ENCODE measurements around the gene CTLA4.

CTLA4 gene

DNA sequence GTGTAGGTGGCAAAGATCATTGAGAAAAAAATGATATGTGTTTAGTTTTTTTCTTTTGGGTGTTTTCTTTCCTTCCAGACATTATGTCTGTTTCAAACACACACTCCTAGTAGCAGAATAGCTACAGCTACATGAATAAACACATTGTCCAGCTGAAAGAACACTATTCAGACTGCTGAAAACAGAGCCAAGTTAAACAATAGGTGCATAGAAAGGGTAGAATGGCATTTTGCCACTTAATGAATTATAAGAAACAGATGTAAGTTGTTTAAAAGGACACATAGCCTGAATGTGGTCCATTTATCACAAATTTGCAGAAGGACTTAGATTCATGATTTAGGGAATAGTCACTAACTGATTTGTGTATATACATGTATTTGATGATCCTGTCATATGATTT lies 20.1 kb downstream of the CTLA4 start:
- Histone ChIP-seq H3K4me1 (no peaks in the 10 kb centered on the region), H3K4me3 (ENCODE audit: low read depth, low read length) (no peak overlapping the region), H3K27me3 (no peaks in the 10 kb centered on the region), H3K9me3 (no peaks in the 10 kb centered on the region), H3K36me3 (no peaks in the 10 kb centered on the region)
- no peak for DNase-seq
- TF ChIP-seq, protein P1, sequence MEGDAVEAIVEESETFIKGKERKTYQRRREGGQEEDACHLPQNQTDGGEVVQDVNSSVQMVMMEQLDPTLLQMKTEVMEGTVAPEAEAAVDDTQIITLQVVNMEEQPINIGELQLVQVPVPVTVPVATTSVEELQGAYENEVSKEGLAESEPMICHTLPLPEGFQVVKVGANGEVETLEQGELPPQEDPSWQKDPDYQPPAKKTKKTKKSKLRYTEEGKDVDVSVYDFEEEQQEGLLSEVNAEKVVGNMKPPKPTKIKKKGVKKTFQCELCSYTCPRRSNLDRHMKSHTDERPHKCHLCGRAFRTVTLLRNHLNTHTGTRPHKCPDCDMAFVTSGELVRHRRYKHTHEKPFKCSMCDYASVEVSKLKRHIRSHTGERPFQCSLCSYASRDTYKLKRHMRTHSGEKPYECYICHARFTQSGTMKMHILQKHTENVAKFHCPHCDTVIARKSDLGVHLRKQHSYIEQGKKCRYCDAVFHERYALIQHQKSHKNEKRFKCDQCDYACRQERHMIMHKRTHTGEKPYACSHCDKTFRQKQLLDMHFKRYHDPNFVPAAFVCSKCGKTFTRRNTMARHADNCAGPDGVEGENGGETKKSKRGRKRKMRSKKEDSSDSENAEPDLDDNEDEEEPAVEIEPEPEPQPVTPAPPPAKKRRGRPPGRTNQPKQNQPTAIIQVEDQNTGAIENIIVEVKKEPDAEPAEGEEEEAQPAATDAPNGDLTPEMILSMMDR (IDR thresholded peaks at IDR 0.05; ENCODE audit: low read depth, low read length) = no peak

DNA sequence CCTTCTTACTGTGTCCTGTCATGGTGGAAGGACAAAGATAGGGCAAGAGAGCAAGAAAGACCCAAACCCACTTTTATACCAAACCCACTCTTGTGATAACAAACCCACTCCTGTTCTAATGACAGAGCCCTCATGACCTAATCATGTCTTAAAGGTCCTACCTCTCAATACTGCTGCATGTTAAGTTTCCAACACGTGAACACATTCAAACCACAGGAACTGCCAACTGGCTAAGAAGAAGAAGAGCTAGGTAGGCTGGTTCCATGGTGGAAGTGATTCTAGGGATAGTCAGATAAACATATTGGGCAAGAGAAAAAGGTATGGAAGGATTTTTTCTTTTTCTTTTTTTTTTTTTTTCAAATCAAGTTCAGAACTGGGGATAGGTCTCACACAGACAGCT lies 22.0 kb downstream of the CTLA4 start:
- Histone ChIP-seq H3K9me3 (no peaks in the 10 kb centered on the region), H3K36me3 (no peaks in the 10 kb centered on the region), H3K27me3 (no peaks in the 10 kb centered on the region), H3K4me1 (no peaks in the 10 kb centered on the region), H3K4me3 (ENCODE audit: low read depth, low read length) (no peak overlapping the region)
- no peak for DNase-seq
- TF ChIP-seq, protein P1 (IDR thresholded peaks at IDR 0.05; ENCODE audit: low read depth, low read length) = no peak

DNA sequence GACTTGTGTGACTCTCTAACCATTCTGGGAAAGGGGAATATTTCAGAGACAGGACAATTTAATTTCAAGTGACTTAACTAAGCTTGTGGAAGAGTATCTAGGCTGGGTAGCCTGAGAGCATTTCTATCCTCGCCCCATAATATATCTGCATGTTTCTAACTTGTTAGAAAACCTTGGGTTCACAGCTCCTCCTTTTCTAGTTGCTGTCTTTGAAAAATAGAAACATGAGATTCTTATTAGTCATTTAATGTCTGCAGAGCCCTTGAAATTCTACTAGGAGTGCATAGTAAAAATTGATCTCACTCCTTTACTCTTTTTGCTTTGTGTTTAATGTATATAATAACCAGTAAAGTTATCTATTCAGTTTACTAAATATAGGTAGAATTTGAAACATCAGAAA lies 22.4 kb downstream of the CTLA4 start:
- H3K36me3 ChIP-seq = no peaks in the 10 kb centered on the region
- TF ChIP-seq, protein P1 (IDR thresholded peaks at IDR 0.05; ENCODE audit: low read depth, low read length) = no peak
- H3K9me3 ChIP-seq = no peaks in the 10 kb centered on the region
- no peaks in the 10 kb centered on the region for H3K27me3 ChIP-seq
- no peaks in the 10 kb centered on the region for H3K4me1 ChIP-seq
- no peak for DNase-seq
- no peak overlapping the region for H3K4me3 ChIP-seq (ENCODE audit: low read depth, low read length)

DNA sequence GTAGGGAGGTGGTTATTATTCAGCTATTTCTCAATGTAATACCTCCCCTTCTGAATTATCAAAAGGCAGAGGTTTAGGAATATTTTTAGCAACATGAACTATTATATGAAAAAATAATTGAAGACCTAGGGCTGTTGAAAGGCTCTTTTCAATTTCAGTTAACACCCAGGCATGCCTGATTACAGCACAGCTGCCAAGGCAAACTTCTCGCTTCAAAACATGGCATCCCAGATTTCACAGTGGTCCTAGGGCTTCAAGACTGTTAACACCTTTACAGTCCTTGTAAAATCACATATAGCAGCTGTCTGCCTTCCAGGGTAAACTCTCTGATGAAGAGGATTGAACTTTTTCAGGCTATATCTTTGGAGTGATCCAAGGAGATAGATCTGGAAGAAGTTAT lies 23.2 kb downstream of the CTLA4 start:
- DNase-seq = no peak
- TF ChIP-seq, protein P1 (IDR thresholded peaks at IDR 0.05; ENCODE audit: low read depth, low read length) = no peak
- Histone ChIP-seq H3K4me3 (ENCODE audit: low read depth, low read length) (no peak overlapping the region), H3K4me1 (no peaks in the 10 kb centered on the region), H3K36me3 (no peaks in the 10 kb centered on the region), H3K27me3 (no peaks in the 10 kb centered on the region), H3K9me3 (no peaks in the 10 kb centered on the region)

DNA sequence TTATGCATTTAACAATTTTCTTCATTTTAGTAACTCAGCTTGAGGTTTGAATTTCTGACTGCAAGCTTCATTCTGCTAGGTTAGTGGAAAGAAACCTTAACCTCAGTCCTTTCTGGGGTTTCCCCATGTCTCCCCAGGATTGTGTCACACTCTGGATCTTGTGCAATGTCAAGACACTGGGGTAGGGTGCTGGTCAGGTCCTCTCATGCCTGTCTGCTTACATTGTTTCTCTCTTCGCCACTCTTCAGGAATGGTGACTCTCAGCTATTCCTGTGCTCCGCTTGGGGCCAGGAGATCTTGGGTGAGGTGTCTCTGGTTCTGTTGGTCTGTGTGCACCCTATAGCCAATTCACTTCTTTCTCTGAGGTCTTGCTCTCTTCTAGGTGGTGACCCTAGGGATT lies 23.9 kb downstream of the CTLA4 start:
- DNase-seq = no peak
- H3K4me3 ChIP-seq (ENCODE audit: low read depth, low read length) = no peak overlapping the region
- H3K9me3 ChIP-seq = no peaks in the 10 kb centered on the region
- H3K4me1 ChIP-seq = no peaks in the 10 kb centered on the region
- no peaks in the 10 kb centered on the region for H3K36me3 ChIP-seq
- TF ChIP-seq, protein P1 (IDR thresholded peaks at IDR 0.05; ENCODE audit: low read depth, low read length) = no peak
- H3K27me3 ChIP-seq = no peaks in the 10 kb centered on the region

DNA sequence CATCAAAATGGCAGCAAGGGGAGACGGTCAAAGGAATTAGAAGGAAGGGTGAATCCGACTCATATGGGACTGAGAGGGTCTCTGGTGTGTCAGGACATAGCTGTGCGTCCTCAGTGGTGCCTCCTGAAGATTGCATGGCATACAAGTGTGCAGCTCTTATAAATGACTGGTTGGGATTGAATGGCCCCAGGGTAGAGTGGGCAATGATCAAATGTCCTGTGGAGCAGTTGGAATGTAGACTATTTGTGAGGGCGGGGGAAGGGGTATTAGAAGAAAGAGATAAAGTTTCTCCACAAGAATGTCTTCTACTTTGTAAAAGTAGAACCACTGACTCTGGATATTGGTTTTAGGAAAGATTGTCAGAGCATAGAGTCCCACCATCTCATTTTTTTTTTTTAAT lies 24.6 kb downstream of the CTLA4 start:
- no peaks in the 10 kb centered on the region for H3K27me3 ChIP-seq
- no peak overlapping the region for H3K4me3 ChIP-seq (ENCODE audit: low read depth, low read length)
- TF ChIP-seq, protein P1 (IDR thresholded peaks at IDR 0.05; ENCODE audit: low read depth, low read length) = no peak
- H3K9me3 ChIP-seq = no peaks in the 10 kb centered on the region
- H3K36me3 ChIP-seq = no peaks in the 10 kb centered on the region
- DNase-seq = no peak
- H3K4me1 ChIP-seq = no peaks in the 10 kb centered on the region
